Stimulated activated CD4-positive, alpha-beta T cell treated with anti-CD3 and anti-CD28 coated beads, Interleukin-2, amount 100 ng/mL, for 4 hours (primary cell): ENCODE data around the gene MFSD1.
A peak's percentile ranks its signal among the peaks of the same experiment; 100 is the strongest.

Experiments used
- DNase-seq: peaks from one replicate; pipeline ENCODE4 v3.0.0-alpha.2; 2020; ENCODE audit warnings: low read depth

Gene MFSD1

DNA sequence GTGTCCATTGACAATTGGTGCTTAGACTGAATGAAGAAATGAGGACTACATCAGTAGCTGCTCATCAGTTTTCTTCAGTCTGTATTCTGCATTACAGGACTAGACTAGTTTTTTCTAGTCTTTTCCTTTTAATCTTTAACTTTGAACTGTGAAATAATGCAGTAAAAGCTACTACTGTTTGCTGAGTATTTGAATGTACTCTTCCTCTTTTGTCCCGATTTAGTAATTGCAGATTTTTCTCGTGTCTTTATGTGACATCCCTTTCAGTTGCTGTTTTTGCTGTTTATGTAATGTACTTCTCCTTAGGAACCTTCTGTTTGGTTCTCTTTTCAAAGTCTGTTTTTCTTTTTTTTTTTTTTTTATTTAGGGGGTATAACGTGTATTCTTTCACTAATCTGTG lies 17.4 kb downstream of the MFSD1 start:
- no peak for DNase-seq

DNA sequence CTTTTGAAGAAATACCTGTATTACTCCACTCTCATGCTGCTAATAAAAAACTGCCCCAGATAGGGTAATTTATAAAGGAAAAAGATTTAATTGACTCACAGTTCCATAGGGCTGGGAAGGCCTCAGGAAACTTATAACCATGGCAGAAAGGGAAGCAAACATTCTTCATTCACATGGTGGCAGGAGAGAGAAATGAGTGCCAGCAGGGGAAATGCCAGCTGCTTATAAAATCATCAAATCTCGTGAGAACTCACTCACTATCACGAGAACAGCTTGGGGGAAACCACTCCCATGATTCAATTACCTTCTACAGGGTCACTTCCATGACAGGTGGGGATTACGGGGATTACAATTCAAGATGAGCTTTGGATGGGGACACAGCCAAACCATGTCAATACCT lies 18.7 kb downstream of the MFSD1 start:
- no peak for DNase-seq

DNA sequence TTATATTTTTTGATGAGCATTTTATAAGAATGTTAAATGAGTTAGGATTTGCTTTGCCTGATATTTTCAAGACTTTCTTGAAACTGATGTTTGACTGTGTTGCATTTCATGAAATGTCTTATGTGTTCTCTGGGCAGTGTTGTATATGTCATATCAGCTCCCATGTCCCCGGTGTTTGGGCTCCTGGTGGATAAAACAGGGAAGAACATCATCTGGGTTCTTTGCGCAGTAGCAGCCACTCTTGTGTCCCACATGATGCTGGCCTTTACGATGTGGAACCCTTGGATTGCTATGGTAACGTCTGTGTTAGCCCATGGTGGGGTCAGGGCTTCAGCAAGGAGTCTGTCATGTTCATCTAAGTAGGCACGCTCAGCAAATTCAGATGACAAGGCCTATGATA lies 20.0 kb downstream of the MFSD1 start:
- no peak for DNase-seq

DNA sequence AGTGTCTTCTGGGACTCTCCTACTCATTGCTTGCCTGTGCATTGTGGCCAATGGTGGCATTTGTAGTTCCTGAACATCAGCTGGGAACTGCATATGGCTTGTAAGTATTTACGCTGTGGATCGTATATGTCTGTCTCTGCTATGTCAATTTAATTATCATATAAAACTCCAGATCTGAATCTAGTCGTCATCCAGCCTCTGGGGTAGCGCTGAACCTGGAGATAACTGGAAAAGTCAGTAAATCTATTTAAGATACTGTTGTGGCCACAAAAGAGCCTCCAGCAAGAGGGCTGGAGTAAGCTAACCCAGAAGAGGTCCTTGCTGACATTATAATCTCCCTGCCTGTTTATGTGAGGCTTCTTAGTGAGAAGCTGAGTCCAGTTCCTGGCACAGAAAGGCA lies 21.6 kb downstream of the MFSD1 start:
- DNase-seq = no peak

DNA sequence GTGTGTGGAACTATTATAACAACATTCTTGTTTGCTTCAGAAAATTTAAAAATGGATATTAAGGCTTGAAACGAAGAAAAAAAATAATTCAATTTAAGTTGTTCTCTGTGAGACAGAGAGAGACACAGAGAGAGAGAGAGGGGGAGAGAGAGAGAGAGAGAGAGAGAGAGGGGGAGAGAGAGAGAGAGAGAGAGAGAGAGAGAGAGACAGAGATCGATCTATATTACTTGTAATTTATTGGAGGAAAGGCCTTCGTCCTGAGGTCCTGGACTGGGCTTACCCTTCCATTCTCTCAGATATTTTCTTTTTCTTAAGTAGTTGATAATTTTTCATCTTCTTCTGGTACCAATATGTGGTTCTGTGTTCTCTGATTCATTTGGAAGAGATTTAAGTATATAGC lies 25.9 kb downstream of the MFSD1 start:
- no peak for DNase-seq

DNA sequence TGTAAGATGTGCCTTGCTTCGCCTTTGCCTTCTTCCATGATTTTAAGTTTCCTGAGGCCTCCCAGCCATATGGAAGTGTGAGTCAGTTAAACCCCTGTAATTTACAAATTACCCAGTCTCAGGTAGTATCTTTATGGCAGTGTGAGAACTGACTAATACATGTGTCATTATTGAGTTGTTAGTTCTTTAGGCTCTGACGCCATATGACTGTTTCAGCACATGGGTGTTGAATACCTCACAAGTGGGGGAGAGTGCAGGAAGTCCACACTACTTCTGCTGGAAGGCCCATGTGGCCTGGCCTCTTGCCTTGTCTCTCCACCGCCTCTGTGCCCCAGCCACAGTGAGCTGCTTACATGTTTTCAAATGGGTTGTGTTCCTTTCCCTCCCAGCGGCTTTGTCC lies 28.5 kb downstream of the MFSD1 start:
- DNase-seq = no peak

DNA sequence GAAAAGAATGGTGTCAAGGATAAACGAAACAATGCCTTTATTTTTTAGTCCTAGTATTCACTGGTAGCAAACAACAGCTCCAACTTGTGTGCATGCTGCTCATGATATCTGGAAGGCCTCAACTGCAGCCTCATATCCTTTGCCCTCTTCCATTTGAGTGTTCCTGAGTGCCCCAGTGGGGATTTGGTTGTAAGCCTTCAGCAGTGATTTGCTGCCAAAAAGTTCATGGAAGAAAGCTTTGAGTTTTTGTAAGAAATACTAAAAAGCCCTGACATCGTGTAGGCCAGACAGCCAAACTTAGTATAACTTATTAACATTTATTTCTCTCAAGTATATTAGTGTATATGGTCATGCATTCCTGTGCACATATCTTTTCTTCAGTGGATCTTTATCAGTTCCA lies 30.0 kb downstream of the MFSD1 start:
- no peak for DNase-seq

DNA sequence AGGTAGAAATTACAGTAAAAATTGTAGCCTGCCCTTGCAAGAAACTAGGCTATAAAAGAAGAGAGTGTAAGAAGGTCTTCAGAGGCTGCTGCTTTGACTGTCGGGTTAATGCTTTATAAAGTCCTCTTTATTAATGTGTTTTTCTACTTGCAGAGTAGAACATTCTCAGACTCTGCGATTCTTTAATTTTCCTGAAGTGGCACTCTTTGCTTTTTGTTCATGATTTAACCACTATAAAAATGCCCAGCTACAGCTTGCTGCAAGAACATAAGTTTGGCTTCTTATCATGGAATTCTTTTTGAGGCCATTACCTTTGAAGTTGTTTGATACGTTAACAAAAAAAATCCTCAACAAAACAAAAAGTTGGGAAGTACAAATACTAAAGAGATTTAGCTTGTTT lies 33.8 kb downstream of the MFSD1 start:
- DNase-seq = no peak

DNA sequence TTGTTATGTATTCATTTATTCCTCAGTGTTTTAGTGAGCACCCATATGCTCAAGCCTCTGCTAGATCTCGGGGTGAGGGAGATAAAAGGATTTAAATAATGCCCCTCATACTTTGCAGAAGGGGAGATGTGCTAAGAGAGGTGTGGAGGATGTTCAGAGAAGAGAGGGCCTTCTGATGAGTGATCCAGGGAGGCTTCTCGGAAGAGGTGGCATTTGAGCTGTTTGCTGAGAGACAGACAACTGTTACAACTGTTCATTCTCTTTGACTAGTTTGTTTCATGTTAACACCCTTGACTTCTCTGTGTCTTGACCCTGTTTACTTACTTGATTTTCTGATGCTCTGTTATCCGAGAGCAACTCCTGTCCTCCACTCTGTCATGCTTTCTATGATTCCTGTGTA lies 34.5 kb downstream of the MFSD1 start:
- DNase-seq = no peak

DNA sequence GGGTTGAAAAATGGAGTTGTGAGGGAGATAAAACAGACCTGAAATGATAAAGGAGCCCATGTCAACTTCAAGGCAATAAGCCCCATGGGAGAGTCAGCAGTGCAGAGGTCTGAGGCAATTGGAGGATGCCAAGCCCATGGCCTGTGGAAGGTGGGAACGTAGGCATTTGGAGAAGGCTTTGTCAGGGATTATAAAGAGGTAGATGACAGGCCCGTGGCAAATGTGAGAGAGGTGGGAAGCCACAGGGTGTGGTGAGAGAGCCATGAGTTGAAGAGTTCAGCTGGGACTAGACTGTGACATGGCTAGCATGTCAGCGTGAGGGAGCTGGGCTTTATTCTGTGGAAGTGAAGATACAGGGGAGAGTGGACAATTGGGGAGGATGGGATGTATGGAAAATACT lies 35.4 kb downstream of the MFSD1 start:
- no peak for DNase-seq

DNA sequence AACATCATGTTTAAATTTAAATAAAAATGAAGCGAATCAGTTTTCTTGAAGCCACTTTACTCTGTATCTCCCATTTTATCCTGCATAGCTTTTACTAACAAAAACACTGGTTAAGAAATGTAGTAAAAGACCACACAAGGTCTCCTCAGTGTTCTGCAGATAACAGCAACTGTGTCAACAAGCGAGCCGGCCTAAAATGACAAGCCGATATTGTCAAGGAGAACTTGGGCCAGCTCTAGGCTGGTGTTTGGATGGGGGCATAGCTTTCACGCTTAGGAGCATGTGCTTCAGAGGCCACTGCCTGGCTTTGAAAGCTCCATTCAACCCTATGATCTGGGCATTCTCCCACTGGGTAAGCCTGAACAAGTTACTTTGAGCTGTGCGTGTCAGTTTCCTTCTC lies 38.1 kb downstream of the MFSD1 start:
- no peak for DNase-seq

DNA sequence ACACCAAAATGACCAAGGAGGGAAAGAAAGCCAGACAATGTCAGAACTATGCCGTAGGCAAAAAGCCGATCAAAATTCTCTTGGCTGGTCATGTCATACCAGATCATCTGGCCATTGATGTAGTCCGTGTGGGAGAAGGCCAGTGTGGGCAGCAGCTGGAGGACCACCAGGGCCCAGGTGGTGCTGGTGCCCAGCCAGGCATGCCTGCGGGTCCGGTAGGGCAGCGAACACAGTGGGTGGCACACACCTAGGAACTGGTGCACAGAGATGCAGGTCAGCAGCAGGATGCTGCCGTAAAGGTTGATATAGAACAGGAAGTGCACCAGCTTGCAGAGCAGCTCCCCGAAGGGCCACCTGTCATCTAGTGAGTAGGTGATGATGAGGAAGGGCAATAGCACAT lies 39.5 kb downstream of the MFSD1 start:
- DNase-seq = no peak

DNA sequence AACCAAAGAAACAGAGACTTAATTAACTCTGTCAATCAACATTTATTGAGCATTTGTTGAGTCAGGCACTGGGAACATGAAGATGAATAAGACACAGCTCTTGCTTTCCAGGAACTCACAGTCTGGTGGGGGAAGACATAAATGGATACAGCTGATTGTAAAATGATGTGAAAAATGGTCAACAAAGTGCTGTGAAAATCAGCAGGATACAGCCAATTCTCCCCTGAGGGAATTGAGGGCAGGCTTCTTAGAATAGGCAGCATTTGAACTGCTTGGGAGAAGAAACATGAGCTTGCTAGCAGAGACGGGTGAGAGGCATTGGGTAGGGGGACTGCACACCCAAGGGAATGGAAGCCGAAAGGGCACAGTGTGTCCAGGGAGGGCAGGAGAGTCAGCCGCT lies 41.1 kb downstream of the MFSD1 start:
- DNase-seq = no peak

DNA sequence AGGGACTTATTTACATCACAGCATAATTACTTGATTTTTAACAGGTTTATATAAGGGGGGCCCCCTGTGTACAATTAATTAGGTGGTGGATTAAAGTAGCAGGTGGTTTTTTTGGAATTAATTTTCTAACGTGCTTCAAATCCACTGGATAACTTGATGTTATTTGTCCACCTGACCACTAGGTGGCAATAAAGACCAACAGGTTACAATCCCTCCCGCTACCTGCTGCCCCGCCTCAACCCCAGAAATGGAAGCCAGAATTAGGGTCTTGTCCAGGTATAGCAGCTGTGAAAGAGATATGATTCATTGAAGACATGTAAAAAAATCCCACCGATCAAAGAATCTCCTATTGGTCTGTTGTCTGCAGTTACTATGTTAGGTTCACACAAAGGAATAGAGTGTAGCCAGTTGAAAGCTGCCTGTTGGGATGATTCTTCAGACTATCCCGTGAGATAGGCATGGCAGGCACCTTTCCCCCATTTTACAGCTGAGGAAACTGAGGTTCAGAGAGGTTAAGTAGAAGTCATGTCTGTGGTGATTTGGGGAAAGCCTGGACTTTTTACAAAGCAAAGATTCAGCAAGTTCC lies 44.0 kb downstream of the MFSD1 start:
- DNase-seq = peak; percentile 7

DNA sequence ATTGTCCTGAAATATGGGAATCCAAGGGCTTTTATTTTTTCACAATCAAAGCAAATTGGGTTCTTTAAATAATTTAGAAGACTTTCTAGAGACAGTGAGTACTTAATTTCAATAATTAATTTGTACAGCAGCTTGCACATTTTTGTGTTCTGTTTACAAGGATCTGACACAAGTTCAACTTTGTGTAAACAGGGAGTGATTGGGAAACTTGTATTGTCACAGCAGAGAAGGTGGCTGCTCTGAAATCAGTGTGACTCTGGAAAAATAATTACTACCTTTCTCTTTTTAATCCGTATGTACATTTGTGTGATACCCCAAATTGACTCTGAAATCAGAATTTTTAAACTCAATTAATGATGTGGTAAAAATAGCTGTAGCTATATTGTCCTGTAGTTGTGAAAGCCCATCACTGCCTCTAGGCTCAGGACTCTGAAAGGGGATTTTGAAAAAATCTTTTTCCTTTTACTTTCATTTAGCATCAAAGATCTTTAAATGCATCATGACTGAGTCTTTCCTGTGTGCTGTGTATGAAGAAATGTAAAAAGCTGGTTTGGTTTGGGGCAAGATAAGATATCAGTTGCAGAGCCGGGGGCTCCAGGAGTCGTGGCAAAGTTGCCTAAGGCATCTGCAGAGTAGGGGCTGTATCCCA lies 45.1 kb downstream of the MFSD1 start:
- no peak for DNase-seq

DNA sequence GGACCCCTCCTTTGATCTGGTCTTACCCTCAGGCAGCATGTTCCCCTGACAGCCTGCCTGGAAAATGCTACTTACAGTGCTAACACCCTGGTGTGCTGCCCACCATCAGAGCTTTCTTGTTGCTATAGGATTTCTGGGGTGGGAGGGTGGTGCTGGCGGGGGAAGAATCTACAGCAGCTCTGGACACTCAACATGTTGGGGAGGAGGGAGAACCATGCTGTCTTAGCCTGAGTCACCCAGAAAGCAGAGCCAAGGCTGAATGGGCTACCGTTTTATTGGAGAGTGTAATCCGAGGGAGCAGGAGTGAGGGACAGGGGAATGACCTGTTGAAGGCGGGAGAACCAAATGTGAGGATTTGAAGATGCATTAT lies 45.6 kb downstream of the MFSD1 start:
- DNase-seq = no peak

DNA sequence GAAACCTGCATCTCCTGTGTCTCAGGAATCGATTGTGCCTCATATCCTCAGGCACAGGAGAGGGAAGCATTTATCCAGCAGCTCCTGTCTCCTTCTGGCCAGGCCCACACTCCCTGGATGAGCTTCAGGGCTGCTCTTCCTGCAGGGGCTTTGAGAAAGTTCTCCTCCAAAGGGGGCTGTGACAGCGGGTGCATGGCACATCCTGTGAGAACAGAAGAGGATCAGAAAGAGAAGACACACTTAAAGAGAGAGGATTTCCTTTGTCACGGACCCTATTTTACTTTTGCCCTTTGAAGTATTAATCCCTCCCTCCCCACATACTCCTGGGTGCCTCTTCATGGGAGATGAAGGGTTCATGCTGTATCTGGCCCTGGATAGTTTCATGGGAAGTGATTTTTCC lies 46.0 kb downstream of the MFSD1 start:
- no peak for DNase-seq

DNA sequence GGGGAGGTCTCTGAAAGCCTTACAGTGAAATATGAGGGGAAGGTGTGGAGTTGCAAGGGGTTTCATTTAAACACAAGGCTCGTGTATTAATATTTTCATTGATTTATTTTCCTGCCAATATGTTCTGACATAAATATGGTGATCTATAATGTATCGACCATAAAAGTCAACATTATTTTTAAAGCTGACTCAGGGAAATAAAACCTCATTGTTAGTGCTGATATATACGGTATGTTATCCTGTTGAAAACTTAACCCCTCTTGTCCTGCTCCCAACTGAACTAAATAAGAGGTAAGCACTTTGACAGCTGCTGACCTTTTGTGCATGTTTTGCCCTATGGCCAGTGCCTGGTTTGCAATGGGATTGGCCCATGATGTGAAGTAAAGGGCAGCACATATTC lies 47.9 kb downstream of the MFSD1 start:
- DNase-seq = no peak

DNA sequence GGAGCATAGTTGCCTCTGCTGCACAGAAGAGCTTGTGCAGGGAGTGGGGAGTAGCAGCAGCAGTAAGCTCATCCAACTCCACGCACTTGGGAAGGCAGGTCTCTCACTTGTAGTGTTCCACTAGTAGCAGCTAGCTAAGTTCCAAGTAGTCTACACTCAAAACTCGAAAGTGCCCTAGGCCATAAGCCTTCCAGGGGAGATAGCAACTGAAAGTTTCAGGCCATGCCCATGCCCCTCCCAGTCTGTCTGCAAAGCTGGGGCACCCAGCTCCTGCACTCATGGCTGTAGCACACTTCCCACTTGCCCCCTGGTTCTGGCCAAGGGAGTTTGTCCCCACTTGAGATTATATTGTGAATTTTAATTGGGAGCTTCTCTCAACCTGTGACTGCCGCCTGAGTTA lies 57.5 kb downstream of the MFSD1 start:
- DNase-seq = no peak

DNA sequence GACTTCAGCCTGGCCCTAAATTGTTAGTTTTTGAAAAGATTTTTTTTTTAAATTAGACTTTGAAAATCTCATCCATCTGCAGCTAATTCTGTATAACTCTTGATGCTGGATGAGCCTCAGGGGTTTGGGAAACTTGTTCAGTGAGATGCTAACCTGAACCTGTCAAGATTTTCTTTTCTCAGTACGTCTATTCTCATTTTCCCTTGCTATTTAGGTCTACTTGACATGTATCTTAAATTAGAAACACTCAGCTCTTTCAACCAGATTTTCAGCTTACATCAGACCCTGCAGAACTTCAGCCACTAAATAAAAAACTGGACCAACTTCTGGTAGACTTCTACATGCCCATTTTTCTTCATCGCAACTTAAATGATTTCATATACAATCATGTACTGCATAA lies 61.4 kb downstream of the MFSD1 start:
- DNase-seq = no peak

DNA sequence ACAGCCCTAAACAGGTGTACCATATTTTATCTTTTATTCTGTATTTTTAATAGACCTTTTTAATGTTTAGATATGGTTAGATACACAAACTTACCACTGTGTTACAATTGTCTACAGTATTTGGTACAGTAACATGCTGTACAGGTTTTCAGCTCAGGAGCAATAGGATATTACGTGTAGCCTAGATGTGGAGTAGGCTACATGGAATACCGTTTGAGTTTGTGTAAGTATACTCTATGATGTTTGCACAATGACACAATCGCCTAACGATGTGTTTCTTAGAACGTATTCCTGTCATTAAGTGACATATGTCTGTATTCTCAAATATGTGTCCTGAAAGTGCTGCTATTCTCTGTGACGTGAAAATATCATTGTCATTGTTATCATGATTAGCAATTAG lies 62.6 kb downstream of the MFSD1 start:
- no peak for DNase-seq

DNA sequence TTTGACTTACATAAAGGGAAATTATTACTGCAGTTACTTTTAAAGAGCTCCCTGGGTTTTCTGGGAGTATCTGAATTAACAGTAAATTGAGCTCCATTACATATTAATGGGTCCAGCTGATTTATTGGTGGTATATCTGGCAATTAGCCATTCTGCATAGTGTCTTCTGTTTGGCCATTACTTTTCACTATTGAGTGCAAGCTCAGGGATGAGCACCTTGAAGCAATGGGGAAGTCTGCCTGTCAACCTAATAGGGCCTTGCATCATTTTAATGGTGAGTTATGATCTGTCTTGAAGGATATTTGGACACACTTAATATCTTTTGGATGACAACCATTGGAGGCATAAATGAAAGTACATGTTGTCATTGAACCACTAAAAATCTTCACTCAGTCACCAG lies 73.8 kb downstream of the MFSD1 start:
- DNase-seq = no peak
